ENCODE results near the gene FLOT2. TPM values are rescaled to one million over a fixed set of nuclear protein-coding genes. Genes with fewer than 3 reads are reported as not detected.

The FLOT2 gene
- total RNA-seq, 4 donors from 2014 or later: 21.7 to 53.6 (median 41.9) TPM

- no peaks in the 10 kb centered on the region for H3K27me3 ChIP-seq
- no peak for DNase-seq
Observed at GRCh38 chr17:28860363-28860808, 37.1 kb downstream of the FLOT2 start.

GRCh38 chr17:28858801-28859355 is 38.7 kb downstream of the FLOT2 start:
- Histone ChIP-seq H3K36me3 (peaks cover 0 to 34% (median 0%) of the 10 kb centered on the region in 3 donors), H3K9me3 (no peaks in the 10 kb centered on the region), H3K4me1 (peaks cover 0 to 16% (median 4%) of the 10 kb centered on the region in 4 donors), H3K27ac (no peak overlapping the region), H3K27me3 (no peaks in the 10 kb centered on the region), H3K4me3 (no peak overlapping the region)
- no peak for TF ChIP-seq CTCF (IDR thresholded peaks at IDR 0.05)
- no peak for TF ChIP-seq POLR2A (IDR thresholded peaks at IDR 0.05)
- no peak for DNase-seq

More at GRCh38 chr17:28860363-28860808, 37.1 kb downstream of the FLOT2 start:
- peaks cover 0 to 34% (median 0%) of the 10 kb centered on the region in 3 donors for H3K36me3 ChIP-seq
- H3K27ac ChIP-seq: no peak overlapping the region
- no peak overlapping the region for H3K4me3 ChIP-seq
- TF ChIP-seq CTCF (IDR thresholded peaks at IDR 0.05): no peak
- TF ChIP-seq POLR2A (IDR thresholded peaks at IDR 0.05): no peak
- peaks cover 0 to 13% (median 2%) of the 10 kb centered on the region in 4 donors for H3K4me1 ChIP-seq
- H3K9me3 ChIP-seq: no peaks in the 10 kb centered on the region

- H3K27me3 ChIP-seq: no peaks in the 10 kb centered on the region
- no peak overlapping the region for H3K27ac ChIP-seq
- H3K9me3 ChIP-seq: no peaks in the 10 kb centered on the region
- no peak for DNase-seq
- peaks cover 0 to 16% (median 4%) of the 10 kb centered on the region in 4 donors for H3K4me1 ChIP-seq
- TF ChIP-seq CTCF (IDR thresholded peaks at IDR 0.05) (no peak), POLR2A (IDR thresholded peaks at IDR 0.05) (no peak)
- H3K36me3 ChIP-seq: peaks cover 0 to 34% (median 0%) of the 10 kb centered on the region in 3 donors
- no peak overlapping the region for H3K4me3 ChIP-seq
Observed at GRCh38 chr17:28857905-28858800, 39.4 kb downstream of the FLOT2 start.

- H3K4me3 ChIP-seq: no peak overlapping the region
- no peaks in the 10 kb centered on the region for H3K27me3 ChIP-seq
- no peak overlapping the region for H3K27ac ChIP-seq
- H3K9me3 ChIP-seq: no peaks in the 10 kb centered on the region
- TF ChIP-seq POLR2A (IDR thresholded peaks at IDR 0.05): no peak
- TF ChIP-seq CTCF (IDR thresholded peaks at IDR 0.05): no peak
- H3K4me1 ChIP-seq: peaks cover 0 to 16% (median 4%) of the 10 kb centered on the region in 4 donors
- H3K36me3 ChIP-seq: peaks cover 0 to 34% (median 0%) of the 10 kb centered on the region in 3 donors
- DNase-seq: peak in 1 of 3 donors; percentile 25
Observed at GRCh38 chr17:28856028-28856574, 41.4 kb downstream of the FLOT2 start.

GRCh38 chr17:28855336-28855679 is 42.2 kb downstream of the FLOT2 start:
- Histone ChIP-seq H3K27me3 (no peaks in the 10 kb centered on the region), H3K27ac (peak overlapping the region; percentile 42 to 78 (median 56)), H3K36me3 (peaks cover 0 to 30% (median 0%) of the 10 kb centered on the region in 3 donors), H3K4me3 (peak overlapping the region; percentile 58 to 73 (median 63)), H3K9me3 (no peaks in the 10 kb centered on the region), H3K4me1 (peaks cover 0 to 16% (median 4%) of the 10 kb centered on the region in 4 donors)
- no peak for DNase-seq
- TF ChIP-seq CTCF (IDR thresholded peaks at IDR 0.05) (no peak), POLR2A (IDR thresholded peaks at IDR 0.05) (no peak)
